Endothelial cell of umbilical vein (primary cell): ENCODE data around the gene SEC16B. TPM values are rescaled to one million over a fixed set of nuclear protein-coding genes. Genes with fewer than 3 reads are reported as not detected.

ENCODE experiments used
- BruUV-seq: library from RNA; stranded (reverse); fragments of 400-500 nt; replicated peaks from 2 replicates; lab custom pipeline; 2021; lab: Mats Ljungman, UMichigan
- CTCF ChIA-PET: fragments of 300-600, 350-600 bp; sonication (Branson Sonifier 250); formaldehyde crosslinking; loops from one replicate; lab custom pipeline; 2021; ENCODE audit warnings: antibody characterized with exemption, inconsistent platforms; lab: Charles Lee
- POLR2A ChIA-PET: fragments of 300-600, 350-600 bp; sonication (Branson Sonifier 250); formaldehyde crosslinking; loops from one replicate; lab custom pipeline; 2021; ENCODE audit warnings: antibody characterized with exemption, inconsistent platforms; lab: Charles Lee
- DNase-seq: peaks from one replicate; pipeline ENCODE4 v3.0.0-alpha.2; 2011; ENCODE audit warnings: low read depth, low spot score
- FAIRE-seq: peaks from 2 replicates; lab custom pipeline; 2011; peaks lifted over from hg19 to GRCh38; lab: Jason Lieb, UNC
- H2AFZ ChIP-seq: 2 replicates; pipeline ENCODE4 v1.6.0; 2012; ENCODE audit warnings: low read depth, low read length, control low read depth, inconsistent platforms
- H3K27ac ChIP-seq: 2 replicates; pipeline ENCODE4 v1.5.1; 2011; ENCODE audit warnings: low read depth, mild to moderate bottlenecking, control low read depth, low read length, moderate library complexity; ENCODE audit not compliant: insufficient read depth
- H3K27me3 ChIP-seq, 2 experiments: 2 replicates each; pipeline versions ENCODE4 v1.6.0 to v1.6.1; 2011; ENCODE audit warnings: low read length in 2 of 2, mixed read lengths in 1 of 2; ENCODE audit not compliant: control insufficient read depth in 2 of 2, insufficient read depth in 2 of 2
- H3K36me3 ChIP-seq, 2 experiments: 2 replicates in 1 of 2; 3 replicates in 1 of 2; pipeline ENCODE4 v1.5.1; 2011; ENCODE audit warnings: low read length in 2 of 2, mild to moderate bottlenecking in 1 of 2, moderate library complexity in 1 of 2; ENCODE audit not compliant: control insufficient read depth in 2 of 2, insufficient read depth in 2 of 2; ENCODE audit errors: extremely low read depth in 1 of 2
- H3K4me1 ChIP-seq: 3 replicates; pipeline ENCODE4 v1.5.1; 2011; ENCODE audit warnings: mild to moderate bottlenecking, low read length; ENCODE audit not compliant: control insufficient read depth, insufficient read depth; ENCODE audit errors: extremely low read depth
- H3K4me2 ChIP-seq: 2 replicates; pipeline ENCODE4 v1.6.1; 2011; ENCODE audit warnings: low read length, control low read depth, mixed read lengths; ENCODE audit not compliant: insufficient read depth
- H3K4me3 ChIP-seq, 3 experiments: fragments of 200-600 bp in 1 of 3; sonication (generic), shearing (Covaris generic) in 1 of 3; replicated peaks in 1 of 3; 2 replicates each; pipeline ENCODE4 v1.5.1; 2011 to 2016; ENCODE audit warnings: control low read depth in 3 of 3, low read length in 3 of 3, mild to moderate bottlenecking in 2 of 3, inconsistent platforms in 1 of 3, low read depth in 1 of 3, moderate library complexity in 1 of 3; ENCODE audit not compliant: insufficient read depth in 1 of 3
- H3K79me2 ChIP-seq: 2 replicates; pipeline ENCODE4 v1.6.0; 2012; ENCODE audit warnings: low read length, inconsistent platforms; ENCODE audit not compliant: control insufficient read depth, insufficient read depth
- H3K9ac ChIP-seq: replicated peaks from 2 replicates; pipeline ENCODE3; 2011; ENCODE audit warnings: low read length, control low read depth; ENCODE audit not compliant: insufficient read depth; ENCODE audit errors: extremely low read depth
- H3K9me1 ChIP-seq: replicated peaks from 3 replicates; pipeline ENCODE4 v1.6.0; 2011; ENCODE audit warnings: mild to moderate bottlenecking, low read length; ENCODE audit not compliant: control insufficient read depth, insufficient read depth; ENCODE audit errors: extremely low read depth
- H3K9me3 ChIP-seq: replicated peaks from 2 replicates; pipeline ENCODE4 v1.5.1; 2012; ENCODE audit warnings: low read length, inconsistent platforms; ENCODE audit not compliant: control insufficient read depth, insufficient read depth
- H4K20me1 ChIP-seq: replicated peaks from 2 replicates; pipeline ENCODE3; 2011; ENCODE audit warnings: mild to moderate bottlenecking, low read length; ENCODE audit not compliant: control insufficient read depth, insufficient read depth; ENCODE audit errors: extremely low read depth
- EZH2 ChIP-seq: IDR thresholded peaks from 2 replicates; pipeline ENCODE4 v1.6.1; 2012; ENCODE audit warnings: borderline replicate concordance, low read depth, mild to moderate bottlenecking, moderate library complexity, low read length, inconsistent platforms; ENCODE audit not compliant: severe bottlenecking
- FOS ChIP-seq: IDR thresholded peaks from 2 replicates; pipeline ENCODE4 v1.6.1; 2011; ENCODE audit warnings: mild to moderate bottlenecking, low read length, moderate library complexity, borderline replicate concordance; ENCODE audit not compliant: insufficient read depth
- GATA2 ChIP-seq: IDR thresholded peaks from 2 replicates; pipeline ENCODE4 v1.7.0; 2011; ENCODE audit warnings: low read depth, mild to moderate bottlenecking, moderate library complexity, mixed read lengths, low read length; ENCODE audit not compliant: insufficient read length, insufficient read depth
- JUN ChIP-seq: IDR thresholded peaks from 2 replicates; pipeline ENCODE4 v1.6.1; 2011; ENCODE audit warnings: borderline replicate concordance, low read depth; ENCODE audit not compliant: insufficient read length, insufficient read depth
- MYC ChIP-seq: IDR thresholded peaks from one replicate; pipeline ENCODE4 v1.6.1; 2011; ENCODE audit warnings: mild to moderate bottlenecking, low read depth, low read length
- POLR2A ChIP-seq: IDR thresholded peaks from 2 replicates; pipeline ENCODE4 v1.6.1; 2012; ENCODE audit warnings: low read depth, mild to moderate bottlenecking, control low read depth, low read length
- POLR2AphosphoS5 ChIP-seq: IDR thresholded peaks from 2 replicates; pipeline ENCODE4 v1.6.1; 2012; ENCODE audit warnings: low read depth, mild to moderate bottlenecking, control low read depth, low read length, moderate library complexity; ENCODE audit not compliant: insufficient read depth
- dilution Hi-C: fragments of 300-500 bp; cut with MboI; formaldehyde crosslinking; loops from one replicate; pipeline ENCODE4 v1.15.0; 2019; ENCODE audit warnings: low sequenced_read_pairs; ENCODE audit not compliant: extremely low pct_ligation_motif_present
- intact Hi-C: fragments of 100-400 bp; cut with micrococcal nuclease; formaldehyde crosslinking; loops from one replicate; pipeline ENCODE4 v1.10.0; 2022
- polyA plus RNA-seq, 4 experiments: library from polyadenylated mRNA; depleted of rRNA in 3 of 4; stranded (reverse) in 3 of 4; unstranded in 1 of 4; fragments of >200 nt; gene quantifications; 2 replicates each; pipeline versions ENCODE4 v1.2.1 to v1.2.3, GENCODE V29; 2011 to 2012; ENCODE audit warnings: missing spikeins in 1 of 4
- total RNA-seq: library from RNA; stranded (reverse); gene quantifications from 2 replicates; pipeline ENCODE4 v1.2.3, GENCODE V29; 2021
- TF ChIP-seq, protein P1 (sequence below): IDR thresholded peaks from 2 replicates; pipeline ENCODE4 v1.6.1; 2011; ENCODE audit not compliant: insufficient read depth, insufficient read length
- TF ChIP-seq, protein P2 (sequence below), 2 donors: IDR thresholded peaks; 1 replicate in 1 of 2; 2 replicates in 1 of 2; pipeline ENCODE4 v1.5.1; 2011; ENCODE audit warnings: low read length in 2 of 2, mild to moderate bottlenecking in 2 of 2, moderate library complexity in 2 of 2, control low read depth in 1 of 2, inconsistent platforms in 1 of 2, low read depth in 1 of 2; ENCODE audit not compliant: insufficient read depth in 1 of 2; ENCODE audit errors: extremely low read depth in 1 of 2

The SEC16B gene
- total and polyA plus RNA-seq, 2 donors (not counting 3 experiments of a cell fraction or from before 2014, with no cell fraction given): 0.44 to 0.58 TPM

DNA sequence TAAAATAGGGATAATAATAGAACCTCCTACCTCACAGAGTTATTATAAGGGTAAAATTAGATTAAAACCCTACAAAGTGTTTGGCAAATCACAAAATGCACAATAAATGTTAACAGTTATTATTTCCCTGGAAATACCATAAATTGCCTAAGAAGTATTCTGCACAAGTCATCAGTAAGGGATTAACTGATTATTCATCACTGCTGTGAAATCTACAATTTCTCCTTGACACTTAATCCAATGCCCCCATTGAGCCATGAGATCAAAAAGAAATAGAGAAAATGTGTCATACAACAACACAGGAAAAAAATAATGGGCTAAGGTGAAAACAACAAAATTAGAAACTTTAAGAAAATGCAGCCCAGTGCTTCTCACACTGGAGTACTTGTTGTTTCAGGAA, 6.7 kb upstream of the SEC16B start:
- DNase-seq (no peak), FAIRE-seq (no peak)
- H3K9me3 ChIP-seq: no peaks in the 10 kb centered on the region
- H3K4me2 ChIP-seq: no peak overlapping the region
- ChIA-PET POLR2A (no interaction called here), CTCF (no interaction called here)
- no TSS peak for BruUV-seq
- no peak overlapping the region for H3K27ac ChIP-seq
- H3K9ac ChIP-seq: no peak overlapping the region
- H3K4me1 ChIP-seq: no peaks in the 10 kb centered on the region
- H3K4me3 ChIP-seq: no peak overlapping the region
- no peaks in the 10 kb centered on the region for H4K20me1 ChIP-seq
- no peak for TF ChIP-seq GATA2
- TF ChIP-seq POLR2A: no peak
- TF ChIP-seq, protein P1, sequence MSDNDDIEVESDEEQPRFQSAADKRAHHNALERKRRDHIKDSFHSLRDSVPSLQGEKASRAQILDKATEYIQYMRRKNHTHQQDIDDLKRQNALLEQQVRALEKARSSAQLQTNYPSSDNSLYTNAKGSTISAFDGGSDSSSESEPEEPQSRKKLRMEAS: no peak
- TF ChIP-seq MYC: no peak
- no peak for TF ChIP-seq JUN
- no peak for TF ChIP-seq EZH2
- TF ChIP-seq FOS: no peak
- TF ChIP-seq, protein P2, sequence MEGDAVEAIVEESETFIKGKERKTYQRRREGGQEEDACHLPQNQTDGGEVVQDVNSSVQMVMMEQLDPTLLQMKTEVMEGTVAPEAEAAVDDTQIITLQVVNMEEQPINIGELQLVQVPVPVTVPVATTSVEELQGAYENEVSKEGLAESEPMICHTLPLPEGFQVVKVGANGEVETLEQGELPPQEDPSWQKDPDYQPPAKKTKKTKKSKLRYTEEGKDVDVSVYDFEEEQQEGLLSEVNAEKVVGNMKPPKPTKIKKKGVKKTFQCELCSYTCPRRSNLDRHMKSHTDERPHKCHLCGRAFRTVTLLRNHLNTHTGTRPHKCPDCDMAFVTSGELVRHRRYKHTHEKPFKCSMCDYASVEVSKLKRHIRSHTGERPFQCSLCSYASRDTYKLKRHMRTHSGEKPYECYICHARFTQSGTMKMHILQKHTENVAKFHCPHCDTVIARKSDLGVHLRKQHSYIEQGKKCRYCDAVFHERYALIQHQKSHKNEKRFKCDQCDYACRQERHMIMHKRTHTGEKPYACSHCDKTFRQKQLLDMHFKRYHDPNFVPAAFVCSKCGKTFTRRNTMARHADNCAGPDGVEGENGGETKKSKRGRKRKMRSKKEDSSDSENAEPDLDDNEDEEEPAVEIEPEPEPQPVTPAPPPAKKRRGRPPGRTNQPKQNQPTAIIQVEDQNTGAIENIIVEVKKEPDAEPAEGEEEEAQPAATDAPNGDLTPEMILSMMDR (IDR thresholded peaks at IDR 0.05; ENCODE audit: extremely low read depth in 1 of 2, insufficient read depth in 1 of 2, low read depth in 1 of 2, low read length in 2 of 2): no peak
- no peak for TF ChIP-seq POLR2AphosphoS5
- no peaks in the 10 kb centered on the region for H3K36me3 ChIP-seq
- no peak overlapping the region for H2AFZ ChIP-seq
- no peaks in the 10 kb centered on the region for H3K27me3 ChIP-seq
- dilution Hi-C loops (no loop called here), intact Hi-C loops (no loop called here)
- H3K79me2 ChIP-seq: no peaks in the 10 kb centered on the region
- no peaks in the 10 kb centered on the region for H3K9me1 ChIP-seq
